Measurements from ENCODE around the gene ETV2.
A peak's percentile ranks its signal among the peaks of the same experiment; 100 is the strongest.
"Not testable (repeated sequence)": the region's sequence is repeated elsewhere in the genome, so short reads cannot be mapped to it uniquely, and the experiment has no call there.

ETV2 gene

GRCh38 chr19:35657904-35658700, 16.6 kb downstream of the ETV2 start:
- no peak for DNase-seq (ENCODE audit: low read depth)

- no peak for DNase-seq (ENCODE audit: low read depth)
Observed at GRCh38 chr19:35661995-35662340, 20.4 kb downstream of the ETV2 start.

GRCh38 chr19:35663981-35664380, 22.4 kb downstream of the ETV2 start:
- no peak for DNase-seq (ENCODE audit: low read depth)

- DNase-seq (ENCODE audit: low read depth), result no peak
Observed at GRCh38 chr19:35665157-35665556, 23.6 kb downstream of the ETV2 start.

- DNase-seq (ENCODE audit: low read depth), result no peak
Observed at GRCh38 chr19:35665604-35666003, 24.1 kb downstream of the ETV2 start.

- DNase-seq (ENCODE audit: low read depth), result no peak
Observed at GRCh38 chr19:35666251-35666913, 24.8 kb downstream of the ETV2 start, which contains the start of gene UPK1A. TSS of gene UPK1A (plus strand) at chr19:35666517. CDS start at chr19:35666813, 296 bp downstream.

GRCh38 chr19:35669566-35669965, 28.0 kb downstream of the ETV2 start:
- DNase-seq (ENCODE audit: low read depth), result no peak

- no peak for DNase-seq (ENCODE audit: low read depth)
Observed at GRCh38 chr19:35669974-35670373, 28.4 kb downstream of the ETV2 start.

- no peak for DNase-seq (ENCODE audit: low read depth)
Observed at GRCh38 chr19:35670686-35671085, 29.1 kb downstream of the ETV2 start.

GRCh38 chr19:35671818-35672217, 30.3 kb downstream of the ETV2 start:
- DNase-seq (ENCODE audit: low read depth), result no peak

- DNase-seq (ENCODE audit: low read depth), result no peak
Observed at GRCh38 chr19:35673121-35673804, 31.7 kb downstream of the ETV2 start.

- DNase-seq (ENCODE audit: low read depth), result no peak
Observed at GRCh38 chr19:35675589-35676140, 34.1 kb downstream of the ETV2 start.

- DNase-seq (ENCODE audit: low read depth), result no peak
Observed at GRCh38 chr19:35689836-35690235, 48.3 kb downstream of the ETV2 start.

- not testable (repeated sequence) for DNase-seq (ENCODE audit: low read depth)
Observed at GRCh38 chr19:35691106-35691505, 49.6 kb downstream of the ETV2 start.

- DNase-seq (ENCODE audit: low read depth), result no peak
Observed at GRCh38 chr19:35692010-35692409, 50.5 kb downstream of the ETV2 start.

GRCh38 chr19:35693422-35693821, 51.9 kb downstream of the ETV2 start:
- no peak for DNase-seq (ENCODE audit: low read depth)

GRCh38 chr19:35693835-35694599, 52.5 kb downstream of the ETV2 start:
- DNase-seq (ENCODE audit: low read depth), result peak; percentile 88

Data from stimulated activated CD8-positive, alpha-beta memory T cell treated with anti-CD3 and anti-CD28 coated beads, Interleukin-15, amount 100 ng/mL, for 1 hour (primary cell).